Measurements from ENCODE around the gene ASCL2.

DNA sequence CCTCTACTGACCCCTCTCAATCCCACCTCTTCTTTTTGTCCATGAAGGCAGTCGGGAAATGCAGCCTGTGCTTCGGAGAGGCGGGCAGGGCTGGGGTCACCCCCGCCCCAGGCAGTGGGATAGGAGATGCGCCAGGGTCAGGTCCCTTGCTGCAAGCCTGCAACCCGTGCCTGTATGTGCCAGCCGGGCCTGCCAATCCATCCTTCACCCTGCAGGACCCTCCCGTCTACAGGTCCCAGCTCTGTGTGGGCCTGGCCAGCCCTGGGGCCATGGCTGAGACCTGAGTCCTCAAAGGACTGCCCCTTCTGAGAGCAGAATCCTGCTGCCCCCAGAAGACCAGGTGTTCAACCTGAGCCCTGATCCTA lies 10.9 kb downstream of the ASCL2 start:
- no peak for TF ChIP-seq POLR2A (IDR thresholded peaks at IDR 0.05)
- TF ChIP-seq, protein P1, sequence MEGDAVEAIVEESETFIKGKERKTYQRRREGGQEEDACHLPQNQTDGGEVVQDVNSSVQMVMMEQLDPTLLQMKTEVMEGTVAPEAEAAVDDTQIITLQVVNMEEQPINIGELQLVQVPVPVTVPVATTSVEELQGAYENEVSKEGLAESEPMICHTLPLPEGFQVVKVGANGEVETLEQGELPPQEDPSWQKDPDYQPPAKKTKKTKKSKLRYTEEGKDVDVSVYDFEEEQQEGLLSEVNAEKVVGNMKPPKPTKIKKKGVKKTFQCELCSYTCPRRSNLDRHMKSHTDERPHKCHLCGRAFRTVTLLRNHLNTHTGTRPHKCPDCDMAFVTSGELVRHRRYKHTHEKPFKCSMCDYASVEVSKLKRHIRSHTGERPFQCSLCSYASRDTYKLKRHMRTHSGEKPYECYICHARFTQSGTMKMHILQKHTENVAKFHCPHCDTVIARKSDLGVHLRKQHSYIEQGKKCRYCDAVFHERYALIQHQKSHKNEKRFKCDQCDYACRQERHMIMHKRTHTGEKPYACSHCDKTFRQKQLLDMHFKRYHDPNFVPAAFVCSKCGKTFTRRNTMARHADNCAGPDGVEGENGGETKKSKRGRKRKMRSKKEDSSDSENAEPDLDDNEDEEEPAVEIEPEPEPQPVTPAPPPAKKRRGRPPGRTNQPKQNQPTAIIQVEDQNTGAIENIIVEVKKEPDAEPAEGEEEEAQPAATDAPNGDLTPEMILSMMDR (IDR thresholded peaks at IDR 0.05): no peak
